HG02763 (cell line): Measurements from ENCODE around the gene LCTL.

Experiments used
- ATAC-seq: cut with Tn5 transposase; IDR thresholded peaks from one replicate; pipeline ENCODE4 v1.9.1; 2021; ENCODE audit warnings: mild to moderate bottlenecking, moderate library complexity; ENCODE audit not compliant: unreplicated experiment

Gene LCTL, protein sequence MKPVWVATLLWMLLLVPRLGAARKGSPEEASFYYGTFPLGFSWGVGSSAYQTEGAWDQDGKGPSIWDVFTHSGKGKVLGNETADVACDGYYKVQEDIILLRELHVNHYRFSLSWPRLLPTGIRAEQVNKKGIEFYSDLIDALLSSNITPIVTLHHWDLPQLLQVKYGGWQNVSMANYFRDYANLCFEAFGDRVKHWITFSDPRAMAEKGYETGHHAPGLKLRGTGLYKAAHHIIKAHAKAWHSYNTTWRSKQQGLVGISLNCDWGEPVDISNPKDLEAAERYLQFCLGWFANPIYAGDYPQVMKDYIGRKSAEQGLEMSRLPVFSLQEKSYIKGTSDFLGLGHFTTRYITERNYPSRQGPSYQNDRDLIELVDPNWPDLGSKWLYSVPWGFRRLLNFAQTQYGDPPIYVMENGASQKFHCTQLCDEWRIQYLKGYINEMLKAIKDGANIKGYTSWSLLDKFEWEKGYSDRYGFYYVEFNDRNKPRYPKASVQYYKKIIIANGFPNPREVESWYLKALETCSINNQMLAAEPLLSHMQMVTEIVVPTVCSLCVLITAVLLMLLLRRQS

DNA sequence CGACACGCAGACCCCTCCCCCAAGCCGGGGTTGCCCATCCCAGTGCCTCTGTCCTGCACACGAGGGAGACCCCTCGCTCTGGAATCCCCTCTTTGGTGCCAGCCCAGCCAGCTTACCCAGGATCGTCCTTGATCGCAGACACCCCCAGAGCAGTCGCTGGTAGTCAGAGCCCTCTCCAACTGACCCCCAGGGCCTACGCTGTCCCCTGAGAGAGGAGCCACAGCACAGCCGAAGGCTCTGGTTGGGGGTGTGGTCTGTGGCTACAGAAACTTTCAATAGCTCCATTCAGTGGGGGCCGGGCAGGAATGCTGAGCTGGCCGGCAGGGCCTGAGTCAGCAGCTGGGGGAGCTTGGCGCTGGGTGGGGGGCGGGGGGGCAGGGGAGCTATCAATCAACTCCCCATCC lies at the start of gene LCTL:
Gene LCTL, minus strand, starts transcription at position 258 of the 404 bp plus-strand sequence. CDS start 633 bp downstream, outside the sequence.
- ATAC-seq = no peak

DNA sequence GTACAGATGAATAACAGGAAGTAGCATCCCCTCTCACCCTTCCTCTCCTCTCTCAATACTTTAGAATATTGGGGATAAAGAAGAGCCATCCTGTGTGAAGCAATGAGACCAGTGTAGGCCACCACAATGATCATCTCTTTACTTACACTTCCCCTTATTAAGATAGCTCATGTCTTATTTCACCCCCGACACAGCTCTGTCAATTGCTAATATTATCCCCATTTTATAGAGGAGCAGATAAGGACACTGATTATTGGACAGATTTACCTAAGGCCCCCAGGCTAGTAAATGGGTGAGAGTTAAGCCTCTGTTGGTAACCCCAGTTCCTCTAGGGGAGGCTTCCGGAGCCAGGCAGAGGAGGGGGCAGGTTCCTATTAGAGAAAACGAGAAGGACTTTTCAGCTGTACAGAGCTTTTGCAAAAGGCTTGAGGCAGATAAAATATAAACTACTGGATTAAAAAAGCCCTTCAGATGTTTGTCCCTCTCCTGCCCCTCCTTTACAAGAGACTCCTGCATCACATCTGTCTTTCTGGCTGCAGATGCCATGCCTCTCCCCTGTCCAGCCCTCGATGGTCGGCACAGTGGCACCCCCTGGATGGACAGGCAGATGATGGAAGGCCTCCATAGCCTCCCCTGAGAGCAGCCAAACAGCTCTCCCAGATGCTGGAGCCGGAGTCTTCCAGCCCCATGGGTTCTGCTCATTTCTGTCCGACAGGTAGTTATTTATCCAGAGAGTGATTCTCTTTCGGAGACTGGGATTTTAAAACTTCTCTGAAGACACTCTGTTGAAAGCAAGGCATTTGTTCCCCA lies 49.4 kb upstream of the LCTL start:
- ATAC-seq = no peak

DNA sequence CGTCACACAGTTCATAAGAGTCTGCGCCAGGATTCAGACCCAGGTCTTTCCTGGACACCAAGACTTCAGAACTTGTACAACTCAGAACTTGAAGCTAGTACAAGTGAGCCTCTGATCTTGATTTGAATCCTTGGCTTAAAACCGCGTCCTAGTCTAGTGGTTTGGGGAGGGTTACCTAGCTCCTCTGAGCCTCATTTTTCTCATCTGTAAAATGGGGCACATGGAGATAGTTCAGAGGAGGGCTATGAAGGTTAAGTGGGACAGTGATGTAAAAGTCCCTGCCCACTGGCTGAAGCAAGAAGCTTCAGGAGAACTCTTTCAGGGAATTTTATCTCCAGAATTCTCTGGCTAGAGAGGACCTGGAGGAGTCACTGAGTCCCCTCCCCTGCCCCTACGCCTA lies 48.7 kb upstream of the LCTL start:
- no peak for ATAC-seq

DNA sequence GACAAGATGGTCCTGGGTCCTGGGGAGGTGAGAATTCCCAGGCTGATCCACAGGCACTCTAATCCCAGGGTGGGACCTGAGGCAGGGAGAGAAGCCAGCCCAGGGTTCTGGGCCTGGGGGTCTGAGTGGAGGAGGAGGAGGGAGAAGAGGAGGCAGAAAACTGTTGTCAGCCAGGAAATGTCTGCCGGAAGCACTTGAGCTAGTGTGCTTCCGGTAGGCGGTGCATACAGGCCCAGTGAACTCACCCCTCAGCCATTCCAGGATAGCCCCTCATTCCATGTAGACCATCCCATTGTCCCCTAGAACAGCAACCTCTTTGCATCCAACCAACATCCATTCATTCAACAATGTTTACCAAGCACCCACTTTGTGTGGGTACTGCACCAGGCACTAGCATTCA lies 47.9 kb upstream of the LCTL start:
- ATAC-seq = no peak

DNA sequence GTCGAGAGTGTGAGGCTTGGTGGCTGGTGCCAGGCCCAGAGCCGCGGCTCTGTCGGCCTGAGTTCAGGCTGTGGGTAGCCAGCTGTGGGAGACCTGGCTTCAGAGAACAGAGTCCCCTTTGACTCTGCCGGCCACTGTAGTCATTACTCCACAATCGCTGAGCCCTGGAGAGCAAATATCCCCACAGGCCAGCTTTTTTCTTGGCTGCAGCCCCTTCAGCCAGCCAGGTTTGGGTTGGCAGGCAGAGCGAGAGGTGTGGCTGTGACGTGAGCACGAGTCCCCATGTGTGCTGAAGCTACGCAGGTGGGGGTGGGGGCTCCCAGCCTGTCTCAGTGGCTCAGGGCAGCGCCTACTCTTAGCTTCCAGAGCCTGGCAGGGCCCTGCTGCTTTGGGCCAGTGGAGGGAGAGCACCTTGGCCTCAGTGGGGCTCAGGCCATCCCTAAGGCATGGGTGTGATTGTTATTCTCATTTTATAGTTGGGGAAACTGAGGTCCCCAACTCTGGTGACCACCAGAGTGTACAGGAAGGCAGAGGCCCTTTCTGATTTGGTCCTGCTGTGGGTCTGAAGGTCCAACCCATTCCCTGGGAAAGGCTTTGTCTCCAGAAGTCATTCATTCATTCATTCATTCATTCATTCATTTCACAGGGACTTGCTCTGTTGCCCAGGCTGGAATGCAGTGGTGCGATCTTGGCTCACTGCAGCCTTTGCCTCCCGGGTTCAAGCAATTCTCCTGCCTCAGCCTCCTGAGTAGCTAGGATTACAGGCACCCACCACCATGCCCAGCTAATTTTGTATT lies 45.7 kb upstream of the LCTL start:
- ATAC-seq = no peak

DNA sequence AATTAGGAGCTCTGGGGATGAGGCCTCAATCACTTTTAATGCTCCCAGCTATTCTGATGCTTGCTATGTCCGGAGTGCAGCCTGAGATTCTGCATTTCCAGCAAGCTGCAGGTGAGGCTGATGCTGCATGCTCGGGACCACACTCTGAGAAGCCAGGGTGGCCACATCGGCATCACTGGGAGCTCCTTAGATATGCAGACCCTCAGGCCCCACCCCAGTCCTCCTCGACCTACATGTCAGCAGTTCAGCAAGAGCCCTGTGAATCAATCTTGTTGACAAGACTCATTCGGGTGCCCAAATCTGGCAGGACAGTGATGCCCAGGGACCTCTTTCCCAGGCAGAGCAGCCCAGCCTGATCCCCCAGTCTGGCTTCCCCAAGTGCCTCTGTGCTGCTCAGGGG lies 44.1 kb upstream of the LCTL start:
- no peak for ATAC-seq

DNA sequence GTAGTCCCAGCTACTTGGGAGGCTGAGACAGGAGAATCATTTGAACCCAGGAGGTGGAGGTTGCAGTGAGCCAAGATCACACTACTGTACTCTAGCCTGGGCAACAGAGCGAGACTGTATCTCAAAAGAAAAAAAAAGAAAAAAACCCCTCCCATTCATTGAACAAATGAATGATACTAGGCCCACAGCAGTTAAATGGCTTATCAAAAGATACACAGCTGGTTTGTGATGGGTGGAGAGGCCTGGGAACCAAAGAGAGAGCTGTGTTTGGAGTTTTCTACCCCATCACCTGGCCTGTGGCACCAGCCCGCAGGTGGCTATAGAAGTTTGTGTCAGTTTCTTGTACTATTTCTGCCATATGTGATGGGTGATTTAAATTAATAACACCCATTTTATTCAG lies 43.1 kb upstream of the LCTL start:
- no peak for ATAC-seq

DNA sequence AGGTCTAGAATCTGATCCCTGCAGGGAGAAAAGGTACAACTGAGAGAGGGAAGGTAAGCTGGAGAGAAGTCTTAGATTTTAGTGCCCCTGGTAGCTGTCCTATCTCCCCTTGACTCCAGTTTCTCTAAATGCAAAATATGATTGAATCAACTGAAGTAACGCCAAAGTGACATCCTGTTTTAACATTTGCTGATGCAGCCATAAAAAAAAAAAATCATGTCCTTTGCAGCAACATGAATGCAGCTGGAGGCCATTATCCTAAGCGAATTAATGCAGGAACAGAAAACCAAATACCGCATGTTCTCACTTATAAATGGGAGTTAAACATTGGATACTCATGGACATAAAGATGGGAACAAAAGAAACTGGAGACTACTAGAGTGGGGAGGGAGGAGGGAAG lies 42.4 kb upstream of the LCTL start:
- ATAC-seq = no peak

DNA sequence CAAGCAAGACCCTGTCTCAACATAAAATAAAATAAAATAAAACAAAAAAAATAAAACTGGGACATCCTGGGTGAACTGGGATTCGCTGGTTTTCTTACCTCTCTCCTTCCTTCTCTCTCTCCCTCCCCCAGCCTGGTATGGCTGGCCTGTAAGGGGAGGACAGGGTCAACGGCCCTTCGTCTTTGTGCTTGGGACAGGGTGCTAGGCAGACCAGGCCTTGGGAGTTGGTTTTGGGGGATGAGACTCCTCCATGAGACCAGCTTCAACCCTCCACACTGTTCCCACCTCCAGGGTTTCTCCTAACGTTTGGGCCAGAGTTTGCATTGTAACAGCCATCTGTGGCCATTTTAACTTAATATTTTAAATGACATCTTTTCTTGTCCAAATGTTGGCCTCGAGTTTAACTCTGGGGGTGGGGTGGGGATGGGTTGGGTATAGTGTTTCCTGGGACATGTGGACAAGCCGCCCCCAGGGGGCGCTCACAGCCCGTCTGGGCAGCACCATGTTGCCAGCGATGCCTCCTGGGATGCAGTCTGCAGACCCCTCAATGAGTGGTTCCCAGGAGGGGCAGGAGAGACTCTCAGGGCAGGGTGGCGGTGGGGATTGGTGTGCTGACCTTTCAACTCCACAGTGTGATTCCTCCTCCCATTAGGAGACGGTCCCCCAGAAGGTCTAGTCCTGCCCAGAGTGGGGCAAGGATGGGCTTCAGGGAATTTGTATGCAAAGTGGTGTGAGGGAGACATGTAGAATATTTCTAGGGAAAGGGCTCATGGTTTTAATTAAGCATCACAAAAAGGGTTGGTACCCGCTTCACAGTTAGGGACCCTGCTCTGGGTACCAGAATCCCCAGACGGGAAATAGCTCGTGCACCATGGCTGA lies 37.7 kb upstream of the LCTL start:
- ATAC-seq = no peak

DNA sequence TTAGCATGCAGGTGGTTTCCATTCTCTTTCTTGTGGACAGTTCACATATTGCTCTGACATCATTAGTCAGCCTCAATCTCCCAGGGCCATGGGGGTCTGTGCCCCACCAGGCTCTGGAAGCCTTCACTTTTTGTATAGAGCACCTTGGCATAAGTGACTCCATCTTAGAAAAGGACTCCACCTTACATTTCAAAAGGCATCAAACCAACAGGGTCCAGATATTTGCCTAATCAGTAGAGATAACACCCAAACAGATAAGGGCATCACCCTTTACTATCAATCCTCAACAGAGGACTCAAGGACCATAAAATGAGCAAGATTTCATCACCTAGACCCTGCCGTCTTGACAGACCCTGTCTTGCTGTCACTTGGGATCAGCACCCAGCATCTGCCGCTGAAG lies 35.7 kb upstream of the LCTL start:
- no peak for ATAC-seq

DNA sequence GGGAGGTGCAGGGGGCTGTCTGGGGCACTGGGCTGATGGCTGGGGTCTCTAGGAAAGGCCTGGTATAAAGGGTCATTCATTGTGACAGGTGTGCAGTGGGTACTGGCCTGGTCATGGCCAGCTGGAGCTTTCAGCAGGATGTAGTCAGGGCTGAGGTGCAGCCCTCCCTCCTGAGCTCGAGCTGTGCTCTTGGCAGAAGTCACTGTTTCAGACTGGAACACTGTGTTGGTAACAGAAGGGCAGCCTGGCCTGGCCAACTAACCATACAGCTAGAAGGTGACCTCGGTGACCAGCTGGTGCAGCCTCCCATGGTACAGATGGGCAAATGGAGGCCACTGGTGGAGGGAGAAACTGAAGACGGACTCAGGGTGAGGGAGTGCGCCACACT lies 34.4 kb upstream of the LCTL start:
- no peak for ATAC-seq

DNA sequence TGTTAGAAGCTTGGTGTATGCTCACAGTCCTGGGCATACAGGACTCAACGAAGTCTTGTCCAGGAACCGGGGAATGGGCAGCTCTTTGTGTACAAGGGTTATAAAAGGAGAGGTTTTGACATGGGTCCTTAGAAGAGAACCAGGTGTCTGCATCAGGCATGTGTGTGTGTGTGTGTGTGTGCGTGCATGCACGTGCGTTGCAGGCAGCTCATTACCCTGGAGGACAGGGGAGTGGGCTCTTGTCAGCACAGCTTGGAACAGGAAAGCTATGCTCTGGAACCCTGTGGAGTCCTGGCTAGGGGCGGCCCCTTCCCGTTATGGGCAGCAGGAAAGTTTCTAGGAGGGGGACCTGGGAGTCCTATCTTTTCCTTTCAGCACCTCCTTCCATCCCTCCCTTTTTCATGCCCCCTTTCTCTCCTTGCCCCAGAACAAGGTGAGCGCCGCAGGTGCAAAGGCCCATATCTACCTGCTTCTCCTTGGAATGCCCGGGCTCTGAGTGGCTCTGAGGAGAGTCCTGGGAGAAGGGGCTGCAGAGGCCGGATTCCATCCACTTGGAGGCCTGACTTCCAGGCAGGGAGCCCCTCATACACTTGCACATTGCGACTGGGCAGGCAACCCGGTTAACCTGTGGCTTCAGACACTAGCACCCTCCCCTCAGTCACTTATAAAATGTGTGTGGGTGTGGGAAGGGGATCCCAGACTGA lies 33.9 kb upstream of the LCTL start:
- no peak for ATAC-seq

DNA sequence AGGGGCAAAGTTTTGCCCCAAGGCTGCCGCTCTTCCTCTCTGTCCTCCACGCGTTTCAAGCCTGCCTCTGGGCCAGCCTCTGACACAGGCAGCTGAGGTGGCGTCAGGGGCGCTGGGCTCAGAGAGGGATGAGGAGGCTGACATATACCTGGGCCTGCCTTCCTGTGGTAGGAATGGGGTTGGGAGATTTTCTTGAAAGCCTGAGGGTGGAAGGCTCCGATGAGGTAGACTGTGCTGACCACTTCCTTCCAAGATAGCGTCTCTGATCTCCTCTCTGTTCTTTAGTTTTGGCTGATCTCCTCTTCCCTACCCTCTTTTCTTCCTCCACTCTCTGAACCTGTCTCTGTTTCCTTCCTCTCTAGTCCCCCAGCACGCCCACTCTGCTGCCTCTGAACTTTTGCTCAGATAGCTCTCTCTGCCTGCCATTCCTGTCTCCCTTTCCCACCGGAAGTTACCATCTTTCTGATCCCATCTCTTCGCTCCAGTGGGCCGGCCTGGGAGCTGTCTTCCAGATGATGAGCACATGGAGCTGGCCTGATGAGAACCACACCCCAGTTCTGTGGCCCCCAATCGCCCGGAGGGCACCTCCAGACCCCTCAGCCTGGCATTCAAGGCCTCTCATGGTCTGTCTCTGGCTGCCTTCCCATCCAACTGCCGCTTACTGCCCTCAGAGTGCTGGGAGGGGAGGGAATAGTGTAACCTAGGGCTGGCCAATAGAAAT lies 32.5 kb upstream of the LCTL start:
- no peak for ATAC-seq

DNA sequence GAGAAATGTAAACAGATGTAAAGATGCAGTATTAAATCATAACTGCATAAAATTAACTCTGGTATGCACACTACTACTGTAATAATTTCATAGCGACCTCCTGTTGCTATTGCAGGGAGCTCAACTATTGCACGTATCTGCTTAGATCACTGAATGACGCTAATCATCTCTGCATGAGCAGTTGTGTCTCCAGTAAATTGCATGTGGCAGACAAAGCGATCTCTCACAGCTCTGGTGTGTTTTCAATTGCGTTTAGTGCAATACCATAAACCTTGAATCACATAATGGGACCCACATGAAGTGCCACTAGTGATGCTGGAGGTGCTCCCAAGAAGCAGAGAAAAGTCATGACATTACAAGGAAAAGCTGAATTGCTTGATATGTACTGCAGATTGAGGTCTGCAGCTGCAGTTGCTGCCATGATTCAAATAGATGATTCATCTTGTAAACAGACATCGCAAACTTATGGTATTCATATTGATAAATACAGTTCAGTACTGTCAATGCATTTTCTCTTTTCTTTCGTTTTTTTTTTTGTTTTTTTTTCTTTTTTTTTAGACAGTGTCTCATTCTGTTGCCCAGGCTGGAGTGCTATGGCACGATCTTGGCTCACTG lies 30.2 kb upstream of the LCTL start:
- ATAC-seq = no peak

DNA sequence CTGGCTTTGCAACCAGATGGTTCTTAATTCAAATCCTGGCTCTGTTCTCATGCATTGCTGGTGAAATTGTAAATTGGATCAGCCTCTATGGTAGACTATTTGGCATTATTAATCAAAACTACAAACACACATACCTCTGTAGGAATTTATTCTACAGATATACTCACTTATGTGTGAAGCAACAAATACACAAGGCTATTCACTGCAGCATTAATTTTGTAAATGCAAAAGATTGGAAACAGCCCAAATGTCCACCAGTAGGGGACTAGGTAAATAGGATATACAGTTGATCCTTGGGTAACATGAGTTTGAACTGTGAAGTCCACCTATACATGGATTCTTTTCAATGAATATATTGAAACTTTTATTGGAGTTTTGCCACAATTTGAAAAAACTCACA lies 29.5 kb upstream of the LCTL start:
- no peak for ATAC-seq

DNA sequence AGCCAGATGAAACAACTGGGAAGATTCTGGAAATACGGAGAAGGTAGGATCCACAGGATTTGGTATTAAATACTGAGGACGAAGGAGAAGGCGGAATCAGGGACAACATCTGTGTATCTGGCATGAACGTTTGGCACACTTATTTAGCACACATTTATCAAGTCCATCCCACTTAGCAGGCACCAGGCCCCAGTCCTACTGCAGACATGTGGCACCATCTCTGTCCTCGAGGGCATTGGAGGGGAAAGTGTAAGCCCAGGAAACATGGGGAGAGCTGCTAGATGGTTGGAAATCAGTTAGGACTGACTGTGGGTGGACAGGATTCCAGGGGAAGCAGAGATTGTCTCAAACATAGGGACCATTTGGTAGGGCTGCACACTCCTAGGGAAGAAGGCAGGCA lies 29.0 kb upstream of the LCTL start:
- ATAC-seq = no peak

DNA sequence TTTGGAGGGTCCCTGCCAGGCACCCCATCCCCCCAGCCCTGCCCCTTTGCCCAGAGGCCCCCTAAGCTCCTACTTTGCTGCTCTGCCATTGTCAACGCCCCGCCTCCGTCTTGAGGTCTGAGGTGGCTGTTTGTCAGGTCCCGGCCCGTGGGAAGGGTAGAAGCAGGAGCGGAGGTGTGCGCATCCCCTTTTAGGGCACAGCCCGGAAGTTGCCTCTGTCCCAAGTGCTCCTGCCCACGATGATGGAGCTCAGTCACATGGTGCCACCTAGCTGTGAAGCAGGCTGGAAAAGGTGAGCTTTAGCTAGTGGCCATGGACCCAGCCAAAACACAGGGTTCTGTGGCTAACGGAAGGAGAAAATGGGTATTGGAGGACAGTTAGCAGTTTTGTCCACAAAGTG lies 28.5 kb upstream of the LCTL start:
- no peak for ATAC-seq

DNA sequence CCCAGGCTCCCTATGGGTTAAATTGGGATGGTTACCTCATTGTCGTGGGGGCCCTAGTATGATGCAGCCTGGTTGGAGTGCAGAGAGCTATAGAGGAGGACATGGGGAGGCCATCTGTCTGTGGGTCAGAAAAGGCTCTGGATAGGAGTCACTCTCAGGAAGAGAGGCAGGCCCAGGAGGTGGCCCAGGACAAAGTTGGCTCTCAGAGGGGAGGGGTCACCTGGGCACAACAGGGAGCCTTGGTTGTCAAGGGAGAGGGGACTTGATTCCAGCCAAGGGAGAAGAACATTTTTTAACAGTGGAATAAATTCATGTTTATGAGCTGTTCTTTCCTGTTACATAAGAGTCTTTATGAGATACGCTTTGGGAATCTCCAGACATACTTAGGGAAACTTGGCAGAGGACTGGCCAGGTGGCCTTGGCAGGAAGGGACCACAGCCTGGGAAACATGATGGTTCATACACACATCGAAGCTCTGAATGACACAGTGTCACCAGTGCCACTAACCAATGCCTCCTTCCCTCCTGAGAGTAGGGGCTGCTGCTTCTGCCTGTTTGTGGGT lies 27.5 kb upstream of the LCTL start:
- no peak for ATAC-seq
